Breast epithelium (tissue), 3 donors: ENCODE results near the gene TMEFF2.

Experiments used
- CTCF ChIP-seq, 3 donors: fragments of 450-650 bp; IDR thresholded peaks; one replicate each; pipeline ENCODE4 v1.5.1; 2016 to 2017; ENCODE audit warnings: antibody characterized with exemption in 3 of 3, mild to moderate bottlenecking in 3 of 3, moderate library complexity in 3 of 3
- POLR2A ChIP-seq: fragments of 450-650 bp; IDR thresholded peaks from one replicate; pipeline ENCODE4 v1.6.1; 2016; ENCODE audit warnings: antibody characterized with exemption, mild to moderate bottlenecking, moderate library complexity
- POLR2AphosphoS5 ChIP-seq, 3 donors: sonication (generic); formaldehyde crosslinking; IDR thresholded peaks; one replicate each; pipeline ENCODE4 v1.6.1; 2017; ENCODE audit warnings: antibody characterized with exemption in 3 of 3

- TF ChIP-seq CTCF (IDR thresholded peaks at IDR 0.05) (no peak), POLR2AphosphoS5 (IDR thresholded peaks at IDR 0.05) (no peak), POLR2A (no peak)
These were observed 127.1 kb downstream of the TMEFF2 start for GRCh38 chr2:192067631-192068030.
